ENCODE measurements around the gene TFE3.

DNA sequence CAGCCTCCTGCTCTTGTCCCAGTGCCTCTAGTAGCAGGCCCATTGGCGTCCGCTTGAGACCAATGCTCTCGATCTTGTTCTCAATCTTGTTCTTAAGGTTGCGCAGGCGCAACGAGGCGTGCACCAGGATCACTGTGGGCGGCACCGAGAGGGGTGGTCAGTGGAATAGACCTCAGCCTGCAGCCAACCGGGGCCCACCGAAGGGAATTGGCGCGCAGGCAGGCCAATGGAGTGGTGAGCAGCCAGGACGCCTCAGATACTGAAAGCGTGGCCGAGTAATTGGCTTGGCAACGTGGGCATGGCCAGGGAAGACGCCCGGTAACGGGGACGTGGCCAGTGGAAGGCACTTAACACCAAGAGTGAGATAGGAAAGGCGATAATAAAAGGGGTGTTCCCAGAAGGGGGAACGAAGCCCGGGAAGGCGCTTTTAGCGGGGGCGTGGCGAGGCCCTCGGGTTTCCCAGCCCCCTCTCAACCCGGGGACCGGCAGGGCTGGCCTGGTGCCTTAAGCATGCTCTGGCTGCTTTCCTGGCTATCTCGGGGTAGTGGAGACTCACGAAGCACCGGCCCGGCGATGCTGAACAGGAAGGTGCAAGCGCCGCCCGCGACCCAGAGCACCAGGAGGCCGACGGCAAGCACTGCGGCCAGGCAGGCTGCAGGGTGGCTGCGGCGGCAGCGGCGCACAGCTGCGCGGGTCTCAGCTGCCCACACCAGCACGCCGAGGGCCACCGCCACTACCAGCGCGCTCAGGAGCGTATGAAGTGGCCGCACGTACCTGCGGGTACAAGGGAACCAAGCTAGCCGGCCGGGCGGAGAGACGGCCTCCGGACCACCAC, 28.9 kb upstream of the TFE3 start:
- TF ChIP-seq, protein P1, sequence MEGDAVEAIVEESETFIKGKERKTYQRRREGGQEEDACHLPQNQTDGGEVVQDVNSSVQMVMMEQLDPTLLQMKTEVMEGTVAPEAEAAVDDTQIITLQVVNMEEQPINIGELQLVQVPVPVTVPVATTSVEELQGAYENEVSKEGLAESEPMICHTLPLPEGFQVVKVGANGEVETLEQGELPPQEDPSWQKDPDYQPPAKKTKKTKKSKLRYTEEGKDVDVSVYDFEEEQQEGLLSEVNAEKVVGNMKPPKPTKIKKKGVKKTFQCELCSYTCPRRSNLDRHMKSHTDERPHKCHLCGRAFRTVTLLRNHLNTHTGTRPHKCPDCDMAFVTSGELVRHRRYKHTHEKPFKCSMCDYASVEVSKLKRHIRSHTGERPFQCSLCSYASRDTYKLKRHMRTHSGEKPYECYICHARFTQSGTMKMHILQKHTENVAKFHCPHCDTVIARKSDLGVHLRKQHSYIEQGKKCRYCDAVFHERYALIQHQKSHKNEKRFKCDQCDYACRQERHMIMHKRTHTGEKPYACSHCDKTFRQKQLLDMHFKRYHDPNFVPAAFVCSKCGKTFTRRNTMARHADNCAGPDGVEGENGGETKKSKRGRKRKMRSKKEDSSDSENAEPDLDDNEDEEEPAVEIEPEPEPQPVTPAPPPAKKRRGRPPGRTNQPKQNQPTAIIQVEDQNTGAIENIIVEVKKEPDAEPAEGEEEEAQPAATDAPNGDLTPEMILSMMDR (IDR thresholded peaks at IDR 0.05) = no peak
- TF ChIP-seq, protein P2, sequence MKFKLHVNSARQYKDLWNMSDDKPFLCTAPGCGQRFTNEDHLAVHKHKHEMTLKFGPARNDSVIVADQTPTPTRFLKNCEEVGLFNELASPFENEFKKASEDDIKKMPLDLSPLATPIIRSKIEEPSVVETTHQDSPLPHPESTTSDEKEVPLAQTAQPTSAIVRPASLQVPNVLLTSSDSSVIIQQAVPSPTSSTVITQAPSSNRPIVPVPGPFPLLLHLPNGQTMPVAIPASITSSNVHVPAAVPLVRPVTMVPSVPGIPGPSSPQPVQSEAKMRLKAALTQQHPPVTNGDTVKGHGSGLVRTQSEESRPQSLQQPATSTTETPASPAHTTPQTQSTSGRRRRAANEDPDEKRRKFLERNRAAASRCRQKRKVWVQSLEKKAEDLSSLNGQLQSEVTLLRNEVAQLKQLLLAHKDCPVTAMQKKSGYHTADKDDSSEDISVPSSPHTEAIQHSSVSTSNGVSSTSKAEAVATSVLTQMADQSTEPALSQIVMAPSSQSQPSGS (CRISPR knock-in tag; IDR thresholded peaks at IDR 0.05; ENCODE audit: borderline replicate concordance, low read depth) = no peak
- TF ChIP-seq GABPB1 (CRISPR knock-in tag; IDR thresholded peaks at IDR 0.05) = no peak
- TF ChIP-seq ESRRA (CRISPR knock-in tag; IDR thresholded peaks at IDR 0.05; ENCODE audit: borderline replicate concordance) = no peak
- no peak for TF ChIP-seq IRF2 (CRISPR knock-in tag; IDR thresholded peaks at IDR 0.05; ENCODE audit: borderline replicate concordance, low read depth)
- TF ChIP-seq, protein P3, sequence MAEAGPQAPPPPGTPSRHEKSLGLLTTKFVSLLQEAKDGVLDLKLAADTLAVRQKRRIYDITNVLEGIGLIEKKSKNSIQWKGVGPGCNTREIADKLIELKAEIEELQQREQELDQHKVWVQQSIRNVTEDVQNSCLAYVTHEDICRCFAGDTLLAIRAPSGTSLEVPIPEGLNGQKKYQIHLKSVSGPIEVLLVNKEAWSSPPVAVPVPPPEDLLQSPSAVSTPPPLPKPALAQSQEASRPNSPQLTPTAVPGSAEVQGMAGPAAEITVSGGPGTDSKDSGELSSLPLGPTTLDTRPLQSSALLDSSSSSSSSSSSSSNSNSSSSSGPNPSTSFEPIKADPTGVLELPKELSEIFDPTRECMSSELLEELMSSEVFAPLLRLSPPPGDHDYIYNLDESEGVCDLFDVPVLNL (CRISPR knock-in tag; IDR thresholded peaks at IDR 0.05; ENCODE audit: borderline replicate concordance, low read depth) = no peak
- TF ChIP-seq, protein P4, sequence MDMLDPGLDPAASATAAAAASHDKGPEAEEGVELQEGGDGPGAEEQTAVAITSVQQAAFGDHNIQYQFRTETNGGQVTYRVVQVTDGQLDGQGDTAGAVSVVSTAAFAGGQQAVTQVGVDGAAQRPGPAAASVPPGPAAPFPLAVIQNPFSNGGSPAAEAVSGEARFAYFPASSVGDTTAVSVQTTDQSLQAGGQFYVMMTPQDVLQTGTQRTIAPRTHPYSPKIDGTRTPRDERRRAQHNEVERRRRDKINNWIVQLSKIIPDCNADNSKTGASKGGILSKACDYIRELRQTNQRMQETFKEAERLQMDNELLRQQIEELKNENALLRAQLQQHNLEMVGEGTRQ (CRISPR knock-in tag; IDR thresholded peaks at IDR 0.05) = no peak
- TF ChIP-seq, protein P5, sequence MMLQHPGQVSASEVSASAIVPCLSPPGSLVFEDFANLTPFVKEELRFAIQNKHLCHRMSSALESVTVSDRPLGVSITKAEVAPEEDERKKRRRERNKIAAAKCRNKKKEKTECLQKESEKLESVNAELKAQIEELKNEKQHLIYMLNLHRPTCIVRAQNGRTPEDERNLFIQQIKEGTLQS (CRISPR knock-in tag; conservative IDR thresholded peaks at IDR 0.05) = no peak
- TF ChIP-seq, protein P6, sequence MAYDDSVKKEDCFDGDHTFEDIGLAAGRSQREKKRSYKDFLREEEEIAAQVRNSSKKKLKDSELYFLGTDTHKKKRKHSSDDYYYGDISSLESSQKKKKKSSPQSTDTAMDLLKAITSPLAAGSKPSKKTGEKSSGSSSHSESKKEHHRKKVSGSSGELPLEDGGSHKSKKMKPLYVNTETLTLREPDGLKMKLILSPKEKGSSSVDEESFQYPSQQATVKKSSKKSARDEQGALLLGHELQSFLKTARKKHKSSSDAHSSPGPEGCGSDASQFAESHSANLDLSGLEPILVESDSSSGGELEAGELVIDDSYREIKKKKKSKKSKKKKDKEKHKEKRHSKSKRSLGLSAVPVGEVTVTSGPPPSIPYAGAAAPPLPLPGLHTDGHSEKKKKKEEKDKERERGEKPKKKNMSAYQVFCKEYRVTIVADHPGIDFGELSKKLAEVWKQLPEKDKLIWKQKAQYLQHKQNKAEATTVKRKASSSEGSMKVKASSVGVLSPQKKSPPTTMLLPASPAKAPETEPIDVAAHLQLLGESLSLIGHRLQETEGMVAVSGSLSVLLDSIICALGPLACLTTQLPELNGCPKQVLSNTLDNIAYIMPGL (CRISPR knock-in tag; IDR thresholded peaks at IDR 0.05) = no peak
- no peak for TF ChIP-seq TEAD4 (CRISPR knock-in tag; IDR thresholded peaks at IDR 0.05)
- TF ChIP-seq, protein P7, sequence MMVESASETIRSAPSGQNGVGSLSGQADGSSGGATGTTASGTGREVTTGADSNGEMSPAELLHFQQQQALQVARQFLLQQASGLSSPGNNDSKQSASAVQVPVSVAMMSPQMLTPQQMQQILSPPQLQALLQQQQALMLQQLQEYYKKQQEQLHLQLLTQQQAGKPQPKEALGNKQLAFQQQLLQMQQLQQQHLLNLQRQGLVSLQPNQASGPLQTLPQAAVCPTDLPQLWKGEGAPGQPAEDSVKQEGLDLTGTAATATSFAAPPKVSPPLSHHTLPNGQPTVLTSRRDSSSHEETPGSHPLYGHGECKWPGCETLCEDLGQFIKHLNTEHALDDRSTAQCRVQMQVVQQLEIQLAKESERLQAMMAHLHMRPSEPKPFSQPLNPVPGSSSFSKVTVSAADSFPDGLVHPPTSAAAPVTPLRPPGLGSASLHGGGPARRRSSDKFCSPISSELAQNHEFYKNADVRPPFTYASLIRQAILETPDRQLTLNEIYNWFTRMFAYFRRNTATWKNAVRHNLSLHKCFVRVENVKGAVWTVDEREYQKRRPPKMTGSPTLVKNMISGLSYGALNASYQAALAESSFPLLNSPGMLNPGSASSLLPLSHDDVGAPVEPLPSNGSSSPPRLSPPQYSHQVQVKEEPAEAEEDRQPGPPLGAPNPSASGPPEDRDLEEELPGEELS (CRISPR knock-in tag; IDR thresholded peaks at IDR 0.05) = no peak
- TF ChIP-seq NR3C1 (CRISPR knock-in tag; conservative IDR thresholded peaks at IDR 0.05; ENCODE audit: low read depth) = no peak
- TF ChIP-seq, protein P8, sequence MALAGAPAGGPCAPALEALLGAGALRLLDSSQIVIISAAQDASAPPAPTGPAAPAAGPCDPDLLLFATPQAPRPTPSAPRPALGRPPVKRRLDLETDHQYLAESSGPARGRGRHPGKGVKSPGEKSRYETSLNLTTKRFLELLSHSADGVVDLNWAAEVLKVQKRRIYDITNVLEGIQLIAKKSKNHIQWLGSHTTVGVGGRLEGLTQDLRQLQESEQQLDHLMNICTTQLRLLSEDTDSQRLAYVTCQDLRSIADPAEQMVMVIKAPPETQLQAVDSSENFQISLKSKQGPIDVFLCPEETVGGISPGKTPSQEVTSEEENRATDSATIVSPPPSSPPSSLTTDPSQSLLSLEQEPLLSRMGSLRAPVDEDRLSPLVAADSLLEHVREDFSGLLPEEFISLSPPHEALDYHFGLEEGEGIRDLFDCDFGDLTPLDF (CRISPR knock-in tag; IDR thresholded peaks at IDR 0.05) = no peak
- no peak for TF ChIP-seq SP1 (CRISPR knock-in tag; conservative IDR thresholded peaks at IDR 0.05)
